NCI-H1417 treated with DMSO at 0.1 percent for 48 hours (cell line): ENCODE results near the gene TAS2R41.

Experiments
- DNase-seq: peaks from one replicate; lab custom pipeline; 2025; lab: John Stamatoyannopoulos, UW

TAS2R41 gene

DNA sequence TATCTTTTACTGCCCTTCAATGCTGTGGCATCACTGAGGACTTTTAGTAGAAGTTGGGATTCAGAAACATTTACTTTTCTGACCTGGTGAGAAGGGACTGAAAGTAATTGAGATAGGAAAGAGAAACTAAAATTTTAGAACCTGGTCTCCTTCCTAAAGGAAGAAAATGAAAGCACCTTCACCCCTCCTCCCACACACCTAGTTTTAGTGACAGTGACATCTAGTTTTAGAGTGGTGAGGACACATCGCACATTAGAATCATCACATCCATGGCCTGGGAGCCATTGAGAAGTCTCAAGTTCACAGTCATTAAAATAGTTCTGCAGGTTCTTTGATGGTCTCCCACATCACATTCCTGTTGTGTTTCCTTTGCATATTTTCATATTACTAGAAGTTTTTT, 16.1 kb downstream of the TAS2R41 start:
- no peak for DNase-seq

DNA sequence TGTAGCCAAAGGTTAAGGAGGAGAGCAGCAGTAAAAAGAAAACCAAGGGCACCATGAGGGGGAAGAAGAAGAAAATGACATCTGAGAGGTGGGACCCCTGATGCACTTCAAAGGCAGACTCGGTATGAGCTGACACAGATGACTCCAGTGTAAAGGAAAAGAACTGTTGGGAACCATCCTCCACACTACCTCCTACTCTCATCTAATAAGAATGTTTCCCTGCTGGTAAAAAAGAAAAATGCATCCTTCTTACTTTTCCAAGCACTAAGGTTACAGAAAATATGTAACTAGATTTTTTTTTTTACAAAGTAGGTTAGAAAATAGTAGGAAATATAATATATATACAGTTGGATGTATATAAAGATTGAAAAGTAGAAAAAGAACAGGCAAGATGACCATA, 16.9 kb downstream of the TAS2R41 start:
- no peak for DNase-seq

DNA sequence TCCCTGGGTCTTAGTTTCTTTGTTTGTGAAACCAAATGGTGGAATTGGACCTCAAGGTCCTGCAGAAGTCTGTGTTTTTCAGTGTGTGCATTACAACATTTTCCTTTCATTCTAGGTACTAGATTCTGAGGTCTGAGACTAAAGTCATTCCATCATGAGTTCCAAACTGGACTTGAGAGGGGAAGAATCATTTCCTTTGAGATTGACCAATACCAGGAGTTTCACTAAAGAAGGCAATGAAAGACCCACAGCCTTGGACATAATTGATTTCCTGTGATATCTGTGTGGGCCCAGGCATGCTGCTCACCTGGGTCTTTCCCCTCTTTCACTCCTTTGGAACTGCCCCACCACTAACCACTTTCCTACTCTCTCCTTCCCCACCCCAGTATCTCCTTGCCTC, 18.2 kb downstream of the TAS2R41 start:
- no peak for DNase-seq

DNA sequence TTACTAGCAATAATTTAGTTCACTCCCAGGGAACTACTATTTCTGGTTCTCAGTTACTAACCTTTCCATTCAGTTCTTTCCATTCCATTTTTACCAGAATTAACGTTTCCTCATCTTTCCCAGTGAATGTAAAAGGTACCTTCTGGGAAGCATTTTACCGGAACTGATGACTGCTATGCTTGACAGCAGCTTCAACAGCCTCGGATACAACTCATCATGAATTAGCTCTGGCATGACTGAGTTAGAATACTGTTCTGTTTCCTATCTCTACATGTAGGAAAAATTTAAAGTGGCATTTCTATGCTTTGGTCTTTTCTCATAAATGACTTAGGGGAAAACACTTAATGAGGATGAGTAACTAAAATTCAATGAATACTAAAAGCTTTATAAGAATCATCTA, 18.6 kb downstream of the TAS2R41 start:
- DNase-seq = no peak

DNA sequence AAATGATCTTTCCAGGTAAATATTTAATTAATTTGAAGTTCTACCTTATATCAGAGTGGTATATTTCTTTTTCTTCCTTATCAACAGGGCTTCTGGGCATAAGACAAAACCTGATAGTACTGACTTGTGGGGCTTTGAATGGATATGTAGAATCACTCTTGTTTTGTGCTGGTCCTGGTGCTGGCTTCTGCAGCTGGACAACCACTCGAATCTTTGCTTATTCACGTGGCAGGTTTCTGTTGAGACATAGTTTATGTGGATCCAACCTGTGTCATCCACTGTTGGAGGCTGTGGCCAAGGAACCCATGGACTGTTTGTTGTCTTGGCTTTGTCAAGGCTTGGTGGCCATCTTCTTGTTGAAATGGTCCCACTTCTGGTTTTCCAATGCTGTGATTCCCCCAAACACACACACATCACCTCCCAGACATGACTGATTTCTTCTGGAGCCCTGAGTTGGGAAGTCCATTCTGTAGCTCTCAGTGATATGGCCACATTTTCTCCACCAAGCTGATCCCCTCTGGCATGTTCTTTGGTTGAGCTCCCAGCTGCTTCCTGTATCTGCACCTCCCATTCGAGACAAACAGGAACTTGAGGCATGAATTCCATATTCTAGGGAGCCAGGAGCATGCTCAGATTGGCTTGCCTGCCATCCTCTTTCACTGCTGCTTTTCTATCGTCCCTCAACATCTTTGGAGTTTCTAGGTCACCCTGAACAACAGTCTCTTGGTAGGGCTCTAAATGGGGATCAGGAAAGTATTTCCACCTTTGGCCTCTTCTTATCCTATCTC, 19.5 kb downstream of the TAS2R41 start:
- DNase-seq = no peak

DNA sequence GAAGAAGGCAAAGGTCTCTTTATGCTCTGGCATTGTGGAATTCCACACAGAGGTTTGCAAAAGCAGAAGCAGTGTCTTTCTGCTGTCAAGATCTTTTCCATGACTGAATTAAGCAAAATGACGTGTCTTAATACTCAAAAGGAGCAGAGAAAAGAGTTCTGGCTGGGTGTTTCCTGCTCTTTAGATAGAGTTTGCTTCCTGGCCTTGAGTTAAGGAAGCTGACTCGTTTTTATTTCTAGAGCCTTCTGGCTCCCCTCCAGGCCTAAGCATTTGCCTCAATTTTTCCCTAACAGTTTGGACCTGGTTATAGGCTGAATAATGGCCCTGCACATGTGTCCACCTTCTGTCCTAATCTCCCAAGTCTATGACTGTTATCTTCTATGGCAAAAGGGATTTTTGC, 21.6 kb downstream of the TAS2R41 start:
- no peak for DNase-seq

DNA sequence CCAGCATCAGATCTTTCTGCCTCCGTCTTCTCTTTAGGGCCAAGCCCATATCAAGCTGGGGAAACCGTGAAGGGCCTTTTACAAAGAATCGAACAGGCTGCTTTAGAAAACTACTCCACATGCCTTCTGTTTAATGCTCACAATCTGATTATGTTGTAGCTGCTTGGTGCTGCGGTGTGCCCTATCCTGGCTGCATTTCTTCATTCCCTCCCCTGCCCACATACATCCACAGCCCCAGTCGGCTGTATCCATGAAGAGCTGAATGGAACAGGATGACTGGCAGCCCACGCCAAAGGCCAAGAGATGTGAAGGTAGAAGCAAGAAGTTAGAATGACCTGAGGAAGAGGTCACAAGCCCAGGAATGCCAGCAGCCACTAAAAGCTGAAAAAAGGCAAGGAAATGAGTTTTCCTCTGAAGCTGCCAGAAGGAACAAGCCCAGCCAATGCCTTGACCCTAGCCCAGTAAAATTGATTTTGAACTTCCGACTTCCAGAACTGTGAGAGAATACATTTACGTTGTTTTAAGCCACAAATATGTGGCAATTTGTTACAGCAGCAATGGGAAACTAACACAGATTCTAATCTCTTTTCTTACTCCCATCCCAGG, 22.2 kb downstream of the TAS2R41 start:
- DNase-seq = no peak

DNA sequence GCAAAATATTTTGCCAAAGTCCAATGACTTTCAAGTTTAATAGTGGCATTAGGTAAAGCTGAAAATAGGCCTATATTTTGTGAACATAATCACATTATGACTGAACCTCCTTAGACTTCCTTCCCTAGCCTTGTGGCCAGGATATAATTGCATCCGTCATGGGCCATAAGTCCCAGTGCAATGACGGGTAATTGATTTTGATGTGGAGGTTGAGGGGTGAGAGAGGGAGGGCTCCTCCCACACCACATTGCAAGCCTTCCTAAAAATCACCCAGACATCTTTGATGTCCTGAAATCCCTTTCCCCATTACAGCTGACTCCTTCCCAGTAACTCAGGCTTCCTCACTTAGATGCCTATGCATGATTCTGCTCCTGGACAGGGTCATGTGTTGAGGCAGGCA, 25.6 kb downstream of the TAS2R41 start:
- DNase-seq = no peak

DNA sequence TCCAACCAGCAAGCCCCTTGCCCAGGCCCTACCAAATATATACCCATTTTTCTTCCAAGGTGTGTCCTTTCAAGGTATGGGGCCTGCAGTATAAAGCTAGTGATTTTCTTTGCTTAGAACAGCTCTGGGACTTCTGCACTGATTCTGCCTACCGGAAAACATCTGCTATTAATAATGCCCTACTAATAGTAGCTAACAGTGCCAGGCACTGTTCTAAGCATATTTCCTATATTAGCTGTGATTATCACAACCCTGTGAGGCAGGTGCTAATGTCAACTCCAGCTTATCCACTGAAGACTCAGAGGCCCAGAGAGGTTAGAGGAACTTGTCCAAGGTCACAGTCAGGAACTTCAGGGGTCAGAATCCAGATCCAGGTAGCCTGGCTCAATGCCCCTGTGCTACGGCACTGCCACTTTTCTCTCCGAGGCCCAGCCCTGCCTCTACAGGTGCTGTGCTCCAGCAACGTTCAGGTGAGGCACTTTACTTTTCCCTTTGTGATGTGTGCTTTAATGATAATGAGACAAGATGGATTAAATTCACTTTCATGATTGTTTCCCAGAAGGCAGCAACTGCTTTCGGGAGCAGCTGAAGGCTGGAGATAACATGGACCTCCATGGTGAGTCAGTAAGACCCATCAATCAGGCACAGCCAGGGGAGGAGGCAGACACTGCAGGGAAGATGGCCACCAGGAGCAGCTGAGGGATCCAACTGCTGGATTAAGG, 26.7 kb downstream of the TAS2R41 start:
- DNase-seq = no peak

DNA sequence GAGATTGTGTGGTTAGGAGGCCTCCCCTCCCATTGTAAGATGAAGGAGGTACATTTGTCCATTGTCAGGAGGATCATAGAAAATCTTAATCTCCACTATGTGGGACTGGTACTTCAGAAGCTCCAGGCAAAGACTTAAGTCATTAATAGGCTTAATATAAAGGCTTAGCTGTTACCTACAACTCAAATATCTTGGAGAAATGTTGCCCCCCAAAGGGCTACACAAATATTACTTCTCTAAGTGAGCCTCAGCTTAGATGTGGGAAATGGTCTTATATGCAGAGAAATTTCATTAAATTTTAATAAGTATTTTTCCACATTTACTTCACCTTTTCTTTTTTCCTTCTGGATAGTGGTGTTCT, 27.2 kb downstream of the TAS2R41 start:
- no peak for DNase-seq

DNA sequence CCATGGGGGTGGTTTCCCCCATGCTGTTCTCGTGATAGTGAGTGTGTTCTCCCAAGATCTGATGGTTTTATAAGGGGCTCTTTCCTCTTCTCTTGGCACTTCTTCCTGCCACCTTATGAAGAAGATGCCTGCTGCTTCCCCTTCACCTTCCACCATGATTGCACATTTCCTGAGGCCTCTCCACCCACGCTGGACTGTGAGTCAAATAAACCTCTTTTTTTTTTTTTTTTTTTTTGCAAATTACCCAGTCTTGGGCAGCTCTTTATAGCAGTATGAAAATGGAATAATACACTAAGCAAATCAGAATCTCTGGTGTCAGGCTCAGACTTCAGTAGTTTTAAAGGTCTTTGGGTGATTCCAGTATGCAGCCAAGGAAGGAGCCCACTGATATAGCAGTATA, 28.2 kb downstream of the TAS2R41 start:
- DNase-seq = no peak

DNA sequence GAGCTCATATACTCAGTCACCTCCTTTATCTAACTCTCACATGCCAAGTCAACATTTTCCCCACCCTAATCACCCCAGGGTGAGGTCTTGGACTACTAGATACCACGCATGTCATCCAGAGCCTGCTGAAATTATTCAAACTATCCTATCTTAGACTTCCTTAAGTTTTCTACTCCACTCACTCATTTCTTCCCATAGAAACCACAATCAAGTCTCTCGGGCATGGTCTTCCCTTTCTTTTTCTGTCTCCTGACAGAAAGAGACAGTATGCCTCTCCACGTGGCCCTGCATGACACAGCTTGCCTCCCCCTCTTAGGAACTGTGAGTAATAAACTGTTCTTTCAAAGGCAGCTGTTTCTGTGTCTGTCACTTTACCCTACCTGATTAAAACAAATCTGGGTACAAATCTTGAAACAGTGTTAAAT, 29.4 kb downstream of the TAS2R41 start:
- DNase-seq = no peak

DNA sequence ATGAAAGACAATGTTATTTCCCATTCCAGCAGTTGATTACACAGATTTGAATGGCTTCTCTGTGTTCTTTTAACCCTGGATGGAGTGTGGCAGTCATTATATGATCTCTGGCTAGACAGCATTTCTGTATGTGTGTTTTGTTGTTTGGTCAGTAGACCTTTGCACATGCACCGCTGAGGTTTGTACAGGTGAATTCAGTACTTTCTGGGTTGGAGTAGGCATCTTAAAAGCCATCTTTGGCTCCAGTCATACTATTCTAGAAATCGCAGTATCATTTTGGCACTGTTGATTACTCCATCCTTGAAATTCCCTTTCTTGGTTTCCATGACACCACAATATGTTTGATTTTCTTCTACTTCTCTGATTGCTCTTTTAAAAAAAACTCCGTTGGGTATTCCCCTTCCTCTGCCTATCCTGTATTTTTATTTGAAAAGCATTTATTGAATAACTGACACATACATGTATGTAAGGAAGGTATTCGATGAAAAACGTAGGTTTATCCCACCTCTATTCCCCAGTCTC, 29.9 kb downstream of the TAS2R41 start:
- DNase-seq = no peak

DNA sequence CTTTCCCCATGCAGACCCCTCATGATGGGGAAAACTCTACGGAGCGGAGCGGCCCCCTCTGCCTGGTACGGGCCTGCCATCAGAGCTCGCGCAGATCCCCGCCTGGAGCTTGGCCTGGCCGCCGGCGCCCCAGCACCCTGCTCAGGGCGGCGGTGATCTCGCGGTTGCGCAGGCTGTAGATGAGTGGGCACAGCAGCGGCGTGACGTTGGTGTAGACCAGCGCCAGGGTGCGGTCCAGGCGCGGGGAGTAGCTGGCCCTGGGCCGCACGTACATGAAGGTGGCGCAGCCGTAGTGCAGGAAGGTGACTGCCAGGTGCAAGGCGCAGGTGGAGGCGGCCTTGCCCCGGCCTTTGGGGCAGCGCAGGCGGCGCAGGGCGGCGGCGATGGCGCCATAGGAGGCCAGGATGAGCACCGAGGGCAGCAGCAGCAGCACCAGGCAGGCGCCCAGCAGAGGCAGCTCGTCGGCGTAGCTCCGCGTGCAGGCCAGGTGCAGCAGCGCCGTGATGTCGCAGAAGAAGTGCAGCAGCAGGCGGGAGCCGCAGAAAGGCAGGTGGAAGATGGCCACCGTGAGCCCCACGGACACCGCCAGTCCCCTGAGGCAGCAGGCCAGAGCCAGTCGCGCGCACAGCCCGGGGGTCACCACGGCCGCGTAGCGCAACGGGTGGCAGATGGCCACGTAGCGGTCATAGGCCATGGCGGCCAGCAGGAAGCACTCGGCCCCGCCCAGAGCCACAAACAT, 33.4 kb downstream of the TAS2R41 start:
- DNase-seq = no peak

DNA sequence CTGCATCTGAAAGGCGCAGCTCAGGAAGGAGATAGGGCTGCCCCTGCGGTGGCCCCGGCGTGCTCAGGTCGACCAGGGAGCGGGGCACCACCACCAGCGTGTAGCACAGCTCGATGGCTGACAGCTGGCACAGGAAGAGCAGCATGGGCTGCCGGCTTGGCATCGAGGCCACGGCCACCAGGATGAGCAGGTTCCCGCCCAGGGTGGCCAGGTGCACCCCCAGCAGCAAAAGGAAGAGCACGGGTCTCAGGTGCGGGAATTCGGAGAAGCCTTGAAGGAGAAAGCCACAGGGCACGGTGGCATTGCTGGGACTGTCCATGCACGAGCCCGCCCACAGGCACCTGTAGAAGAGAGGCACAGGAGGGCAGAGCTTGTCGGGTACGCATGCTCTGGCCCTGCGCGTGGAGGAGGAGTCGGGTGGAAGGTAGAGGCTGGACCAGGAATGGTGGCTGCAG, 33.9 kb downstream of the TAS2R41 start:
- DNase-seq = no peak

DNA sequence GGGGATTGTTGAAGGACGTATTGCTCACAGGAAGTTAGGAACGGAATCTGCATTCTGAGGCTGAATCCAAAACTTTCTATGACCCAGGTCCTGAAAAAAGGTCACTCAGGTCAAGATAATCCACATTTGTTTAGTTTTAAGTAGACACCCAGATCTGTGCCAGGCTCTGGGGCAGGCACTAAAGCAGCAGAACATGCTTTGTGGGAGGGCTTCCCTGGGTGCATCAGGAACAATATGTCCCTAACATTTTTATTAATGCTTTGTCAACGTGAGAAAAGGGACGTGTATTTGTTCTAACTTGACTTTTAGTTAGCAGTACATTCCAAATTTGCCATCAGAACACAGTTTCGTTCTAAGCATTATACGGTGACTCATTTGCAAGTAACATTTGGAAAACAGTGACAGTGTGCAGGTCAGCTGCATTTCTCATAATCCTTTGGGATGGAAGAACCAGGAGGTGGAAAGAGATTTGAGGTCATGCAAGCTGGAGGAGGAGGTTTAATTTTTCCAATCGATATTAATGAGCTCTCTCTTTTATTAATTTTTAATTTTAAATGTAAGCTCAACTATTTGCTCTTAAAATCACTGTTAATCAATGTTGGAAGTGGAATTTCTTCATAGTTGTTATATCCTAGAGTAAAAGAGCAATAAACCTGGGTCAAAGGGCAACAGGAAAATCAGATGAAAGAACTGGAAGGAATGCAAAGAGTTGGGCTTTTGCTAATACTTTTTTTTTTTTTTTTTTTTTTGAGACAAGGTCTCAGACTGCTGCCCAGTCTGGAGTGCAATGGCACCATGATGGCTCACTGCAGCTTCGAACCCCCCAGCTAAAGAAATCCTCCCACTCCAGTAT, 35.0 kb downstream of the TAS2R41 start:
- no peak for DNase-seq

DNA sequence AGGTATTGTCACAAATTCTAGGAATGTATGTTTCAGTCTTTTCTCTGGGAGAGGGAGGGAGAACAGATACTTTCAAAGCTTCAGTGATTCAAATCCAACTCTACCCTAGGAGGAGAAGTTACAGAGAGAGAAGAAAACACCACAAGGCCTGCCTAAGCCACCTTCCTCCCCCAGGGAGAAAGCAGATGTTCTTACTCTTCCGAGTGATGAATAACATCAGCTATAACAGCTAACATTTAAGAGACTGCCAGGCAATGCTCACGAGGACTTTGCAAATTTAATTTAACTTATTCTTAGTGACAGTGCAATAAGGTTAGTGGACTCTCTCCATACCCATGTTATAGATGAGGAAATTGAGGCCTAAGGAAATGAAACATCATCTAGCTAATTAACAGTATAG, 36.8 kb downstream of the TAS2R41 start:
- no peak for DNase-seq

DNA sequence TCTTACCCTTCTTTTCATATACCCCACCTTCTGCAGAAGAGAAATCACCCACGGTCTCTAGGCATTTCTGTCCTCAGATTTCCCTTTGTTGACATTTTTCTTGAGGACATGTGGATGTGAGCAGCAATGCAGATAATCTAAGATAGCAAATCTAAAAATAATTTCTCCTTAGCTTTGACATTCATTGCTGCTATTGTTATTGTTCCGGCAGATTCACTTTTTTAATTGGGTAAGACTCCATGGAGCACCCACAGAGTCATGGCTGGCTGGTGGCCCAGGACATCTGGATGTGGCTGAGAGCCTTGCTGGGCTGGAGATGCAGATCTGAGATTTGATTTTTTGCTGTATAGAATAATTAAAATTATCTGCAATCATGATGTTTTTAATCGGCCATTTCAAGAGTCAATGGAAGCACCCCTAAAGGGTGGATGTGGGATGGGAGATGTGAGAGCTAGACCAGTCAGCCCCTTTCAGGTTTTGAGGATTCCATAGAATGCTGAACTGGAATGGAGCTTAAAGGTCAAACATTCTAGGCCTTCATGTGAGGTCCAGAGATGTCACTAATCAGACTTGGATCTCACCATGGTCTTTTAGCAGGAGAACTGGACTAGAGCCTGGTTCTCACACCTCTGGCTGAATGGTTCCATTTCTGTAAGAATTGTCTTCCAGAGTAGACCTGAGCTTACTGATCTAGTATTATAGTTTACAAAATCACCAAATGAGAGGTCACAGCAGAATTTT, 37.5 kb downstream of the TAS2R41 start:
- DNase-seq = no peak

DNA sequence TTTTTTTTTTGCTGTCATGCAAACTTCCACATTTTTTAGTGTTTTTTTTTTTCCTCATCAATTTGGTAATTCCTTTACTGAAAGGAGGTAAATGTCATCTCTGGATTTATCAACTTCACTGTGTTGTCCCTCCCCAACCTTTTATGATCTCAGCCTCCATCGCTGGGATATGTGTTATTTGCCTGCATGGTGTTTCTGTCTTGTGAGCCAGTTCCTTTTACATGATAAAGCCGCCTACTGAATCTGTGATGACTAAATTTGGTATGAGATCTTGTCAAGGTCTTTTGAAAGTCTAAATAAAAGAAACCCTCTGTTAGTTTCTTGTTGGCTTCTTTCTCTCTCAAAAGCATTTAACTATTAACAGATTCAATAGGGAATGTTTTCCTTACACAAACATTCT, 39.3 kb downstream of the TAS2R41 start:
- no peak for DNase-seq

DNA sequence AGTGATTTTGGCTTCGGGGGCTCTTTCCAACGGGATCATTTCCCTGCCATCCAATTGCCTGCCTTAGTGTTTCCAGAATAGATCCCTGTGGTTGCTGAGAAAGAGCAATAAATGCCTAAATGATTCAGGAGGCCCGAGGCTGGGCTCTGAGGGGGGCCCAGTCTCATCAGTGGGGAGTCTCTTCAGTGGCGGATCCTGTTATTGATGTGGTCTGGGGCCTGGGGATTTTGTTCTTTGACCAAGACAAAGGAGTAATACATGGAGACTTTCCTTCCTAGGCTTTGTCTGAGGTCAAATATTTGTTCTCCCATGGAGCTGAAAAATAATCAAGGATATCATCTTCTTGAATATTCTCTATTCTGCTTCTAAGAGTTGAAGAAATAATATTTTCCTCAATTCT, 40.8 kb downstream of the TAS2R41 start:
- DNase-seq = no peak

DNA sequence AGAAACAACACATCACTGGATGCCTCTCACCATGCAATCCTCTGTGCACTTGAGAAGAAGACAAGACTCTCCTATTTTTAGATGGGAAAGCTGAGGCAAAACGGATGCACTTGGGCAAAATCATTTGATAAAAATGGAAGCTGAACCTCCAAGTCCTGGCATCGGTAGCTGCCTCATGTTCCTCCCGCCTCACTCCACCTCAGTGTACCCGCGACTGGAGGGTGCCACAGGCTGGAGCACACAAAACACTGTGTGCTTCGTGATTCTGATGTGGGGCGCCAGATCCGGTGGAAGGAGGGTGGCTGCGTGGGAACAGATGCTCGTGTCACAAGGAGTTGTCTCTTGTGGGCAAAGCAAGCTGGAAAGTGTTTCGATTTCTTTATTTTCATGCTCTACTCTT, 41.3 kb downstream of the TAS2R41 start:
- no peak for DNase-seq
